Smooth muscle cell of the brain vasculature (primary cell): ENCODE measurements around the gene ARMC9.
"Not testable (repeated sequence)": the region's sequence is repeated elsewhere in the genome, so short reads cannot be mapped to it uniquely, and the experiment has no call there.

Experiments
- DNase-seq: peaks from one replicate; pipeline ENCODE4 v3.0.0-alpha.2; 2012; ENCODE audit warnings: low read depth, low spot score

Gene ARMC9

GRCh38 chr2:231241755-231242507 is 43.5 kb downstream of the ARMC9 start:
- no peak for DNase-seq

GRCh38 chr2:231243866-231244265 is 45.4 kb downstream of the ARMC9 start:
- no peak for DNase-seq

GRCh38 chr2:231244382-231245248 is 46.2 kb downstream of the ARMC9 start:
- no peak for DNase-seq

GRCh38 chr2:231245249-231246094 is 47.0 kb downstream of the ARMC9 start:
- no peak for DNase-seq

- no peak for DNase-seq
Observed at GRCh38 chr2:231246171-231246842, 47.9 kb downstream of the ARMC9 start.

- DNase-seq = no peak
Observed at GRCh38 chr2:231250146-231250545, 51.7 kb downstream of the ARMC9 start.

GRCh38 chr2:231250698-231251097 is 52.3 kb downstream of the ARMC9 start:
- DNase-seq = no peak

GRCh38 chr2:231253292-231253691 is 54.9 kb downstream of the ARMC9 start:
- DNase-seq = not testable (repeated sequence)

- DNase-seq = no peak
Observed at GRCh38 chr2:231256494-231256893, 58.1 kb downstream of the ARMC9 start.

GRCh38 chr2:231257763-231258162 is 59.3 kb downstream of the ARMC9 start:
- no peak for DNase-seq

- no peak for DNase-seq
Observed at GRCh38 chr2:231258701-231259100, 60.3 kb downstream of the ARMC9 start.

- no peak for DNase-seq
Observed at GRCh38 chr2:231259104-231259503, 60.7 kb downstream of the ARMC9 start.

GRCh38 chr2:231260442-231261208 is 62.2 kb downstream of the ARMC9 start:
- no peak for DNase-seq

GRCh38 chr2:231263118-231263831 is 64.8 kb downstream of the ARMC9 start:
- DNase-seq = no peak

- DNase-seq = no peak
Observed at GRCh38 chr2:231270221-231271114, 72.0 kb downstream of the ARMC9 start.

GRCh38 chr2:231272991-231273390 is 74.6 kb downstream of the ARMC9 start:
- no peak for DNase-seq

- no peak for DNase-seq
Observed at GRCh38 chr2:231276987-231277386, 78.6 kb downstream of the ARMC9 start.

GRCh38 chr2:231277962-231278361 is 79.5 kb downstream of the ARMC9 start:
- DNase-seq = no peak

- no peak for DNase-seq
Observed at GRCh38 chr2:231278868-231279267, 80.4 kb downstream of the ARMC9 start.
